Brain microvascular endothelial cell (primary cell): ENCODE measurements around the gene CEP68.
A peak's percentile ranks its signal among the peaks of the same experiment; 100 is the strongest.

Experiments used
- DNase-seq: peaks from one replicate; pipeline ENCODE4 v3.0.0-alpha.2; 2020
- H3K27ac ChIP-seq: fragments of 250-450 bp; sonication (Bioruptor Pico); 2 replicates; pipeline ENCODE4 v1.5.1; 2020; ENCODE audit warnings: mild to moderate bottlenecking, moderate library complexity
- H3K27me3 ChIP-seq: fragments of 250-450 bp; sonication (Bioruptor Pico); replicated peaks from 2 replicates; pipeline ENCODE4 v1.5.1; 2020; ENCODE audit warnings: mild to moderate bottlenecking
- H3K36me3 ChIP-seq: fragments of 250-450 bp; sonication (Bioruptor Pico); replicated peaks from 2 replicates; pipeline ENCODE4 v1.5.1; 2020; ENCODE audit warnings: mild to moderate bottlenecking
- H3K4me3 ChIP-seq: 2 replicates; pipeline ENCODE4 v1.5.1; 2011; ENCODE audit warnings: low read depth, mild to moderate bottlenecking, control low read depth, low read length, moderate library complexity
- CTCF ChIP-seq: IDR thresholded peaks from 2 replicates; pipeline ENCODE4 v1.5.1; 2011; ENCODE audit warnings: low read depth, mild to moderate bottlenecking, moderate library complexity, low read length, control low read depth, inconsistent platforms; ENCODE audit errors: missing control alignments
- in situ Hi-C: cut with HindIII; loops from 2 replicates; pipeline ENCODE4 v1.10.0; 2017; ENCODE audit warnings: low sequenced_read_pairs, low pct_ligation_motif_present

The CEP68 gene

DNA sequence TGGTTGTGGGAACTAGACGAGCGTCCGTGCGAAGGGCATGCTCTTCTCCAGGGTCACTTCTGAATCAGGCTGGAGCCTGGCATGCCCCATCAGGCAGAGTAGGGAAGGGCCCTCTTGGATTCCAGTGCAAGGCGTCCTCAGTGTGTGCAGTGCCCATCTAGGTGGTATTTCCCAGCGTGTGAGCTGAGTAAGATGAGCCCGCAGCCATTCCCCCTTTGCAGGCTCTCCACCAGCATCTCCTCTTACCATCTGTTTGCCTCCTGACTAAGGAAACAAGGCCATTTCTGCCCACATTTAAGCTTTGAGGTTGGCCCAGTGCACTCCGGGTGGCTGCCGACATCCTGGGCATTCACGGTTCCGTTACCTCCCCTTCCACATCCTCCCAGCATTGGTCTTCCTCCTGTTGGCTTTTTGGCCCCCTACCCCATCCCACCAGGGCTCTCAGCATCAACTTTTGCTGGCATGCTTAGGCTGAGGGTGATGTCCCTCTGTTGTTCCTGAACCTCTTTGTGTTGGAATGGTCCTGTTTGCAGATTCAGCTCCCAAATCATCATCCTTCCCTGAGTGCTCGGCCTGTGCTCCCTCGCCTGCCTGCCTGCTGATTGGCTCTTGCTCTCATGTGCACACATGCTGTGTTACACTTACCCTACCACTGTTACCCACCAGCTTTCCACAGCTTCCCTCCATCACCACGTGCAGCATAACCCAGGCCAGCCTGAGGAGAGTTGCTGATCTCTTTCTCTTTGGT, 11.8 kb downstream of the CEP68 start:
- no peak for DNase-seq
- no peak for TF ChIP-seq CTCF
- no peak overlapping the region for H3K27ac ChIP-seq
- peaks cover 22% of the 10 kb centered on the region for H3K36me3 ChIP-seq
- in situ Hi-C loops, result no loop called here
- H3K4me3 ChIP-seq, result no peak overlapping the region
- no peaks in the 10 kb centered on the region for H3K27me3 ChIP-seq

DNA sequence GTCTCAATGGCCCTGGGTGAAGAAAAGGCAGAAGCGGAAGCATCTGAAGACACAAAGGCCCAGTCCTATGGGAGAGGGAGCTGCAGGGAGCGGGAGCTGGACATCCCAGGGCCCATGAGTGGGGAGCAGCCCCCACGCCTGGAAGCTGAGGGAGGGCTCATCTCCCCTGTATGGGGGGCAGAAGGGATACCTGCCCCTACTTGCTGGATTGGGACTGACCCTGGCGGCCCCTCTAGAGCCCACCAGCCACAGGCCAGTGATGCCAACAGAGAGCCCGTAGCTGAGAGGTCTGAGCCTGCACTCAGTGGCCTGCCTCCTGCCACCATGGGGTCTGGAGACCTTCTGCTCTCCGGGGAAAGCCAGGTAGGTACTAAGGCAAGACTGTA, 13.2 kb downstream of the CEP68 start:
- no peak for DNase-seq
- Histone ChIP-seq H3K27me3 (no peaks in the 10 kb centered on the region), H3K4me3 (no peak overlapping the region), H3K36me3 (peaks cover 34% of the 10 kb centered on the region), H3K27ac (no peak overlapping the region)
- no peak for TF ChIP-seq CTCF
- in situ Hi-C loops, result no loop called here

- DNase-seq, result no peak
- H3K4me3 ChIP-seq, result no peak overlapping the region
- H3K27me3 ChIP-seq, result no peaks in the 10 kb centered on the region
- H3K27ac ChIP-seq, result no peak overlapping the region
- in situ Hi-C loops, result no loop called here
- peaks cover 34% of the 10 kb centered on the region for H3K36me3 ChIP-seq
- peak; percentile 50 for TF ChIP-seq CTCF
These were observed 14.1 kb downstream of the CEP68 start for GRCh38 chr2:65070172-65070830.

GRCh38 chr2:65070856-65071255, 14.6 kb downstream of the CEP68 start:
- peaks cover 34% of the 10 kb centered on the region for H3K36me3 ChIP-seq
- no peak overlapping the region for H3K27ac ChIP-seq

GRCh38 chr2:65071499-65072180, 15.4 kb downstream of the CEP68 start:
- TF ChIP-seq CTCF, result peak; percentile 60
- in situ Hi-C loops, result no loop called here
- peaks cover 34% of the 10 kb centered on the region for H3K36me3 ChIP-seq
- peak; percentile 16 for DNase-seq
- H3K4me3 ChIP-seq, result no peak overlapping the region
- H3K27ac ChIP-seq, result no peak overlapping the region
- H3K27me3 ChIP-seq, result no peaks in the 10 kb centered on the region

More at GRCh38 chr2:65070856-65071255, 14.6 kb downstream of the CEP68 start:
- in situ Hi-C loops, result no loop called here
- Histone ChIP-seq H3K27me3 (no peaks in the 10 kb centered on the region), H3K4me3 (no peak overlapping the region)
- TF ChIP-seq CTCF, result no peak
- DNase-seq, result no peak
